Endothelial cell (in vitro differentiated cells): Measurements from ENCODE around the gene RMDN3. TPM values are rescaled to one million over a fixed set of nuclear protein-coding genes. Genes with fewer than 3 reads are reported as not detected.

ENCODE experiments used
- DNase-seq: peaks from one replicate; pipeline ENCODE4 v3.0.0; 2021; ENCODE audit warnings: low spot score
- H3K27ac Mint-ChIP-seq: one replicate; pipeline ENCODE4 v1.8.0; 2021; ENCODE audit warnings: mixed read lengths, inconsistent platforms; ENCODE audit not compliant: unreplicated experiment
- H3K27me3 Mint-ChIP-seq: one replicate; pipeline ENCODE4 v1.8.0; 2021; ENCODE audit warnings: mild to moderate bottlenecking, moderate library complexity, mixed read lengths, inconsistent platforms; ENCODE audit not compliant: unreplicated experiment
- H3K36me3 Mint-ChIP-seq: one replicate; pipeline ENCODE4 v1.8.0; 2021; ENCODE audit warnings: mild to moderate bottlenecking, low read depth, mixed read lengths, inconsistent platforms; ENCODE audit not compliant: unreplicated experiment
- H3K4me1 Mint-ChIP-seq: one replicate; pipeline ENCODE4 v1.8.0; 2021; ENCODE audit warnings: mild to moderate bottlenecking, mixed read lengths, inconsistent platforms; ENCODE audit not compliant: unreplicated experiment
- H3K4me3 Mint-ChIP-seq: one replicate; pipeline ENCODE4 v1.8.0; 2021; ENCODE audit warnings: mild to moderate bottlenecking, mixed read lengths, inconsistent platforms; ENCODE audit not compliant: unreplicated experiment
- H3K9me3 Mint-ChIP-seq: one replicate; pipeline ENCODE4 v1.8.0; 2021; ENCODE audit warnings: mixed read lengths, inconsistent platforms; ENCODE audit not compliant: unreplicated experiment
- total RNA-seq: library from RNA; stranded (reverse); fragmentation: NEBNext Ultra II Directional; extraction: Animal tissue kit (Norgen Biotek cat#: 25700); gene quantifications from one replicate; pipeline ENCODE4 v1.2.1, GENCODE V29; 2021; ENCODE audit not compliant: unreplicated experiment
- TF ChIP-seq, protein P1 (sequence below): fragments of 200-600 bp; sonication (generic); IDR thresholded peaks from one replicate; pipeline ENCODE4 v1.5.0; 2021; ENCODE audit warnings: antibody characterized with exemption; ENCODE audit not compliant: unreplicated experiment

The RMDN3 gene
- total RNA-seq, 1 donor from 2014 or later: 34.4 TPM

DNA sequence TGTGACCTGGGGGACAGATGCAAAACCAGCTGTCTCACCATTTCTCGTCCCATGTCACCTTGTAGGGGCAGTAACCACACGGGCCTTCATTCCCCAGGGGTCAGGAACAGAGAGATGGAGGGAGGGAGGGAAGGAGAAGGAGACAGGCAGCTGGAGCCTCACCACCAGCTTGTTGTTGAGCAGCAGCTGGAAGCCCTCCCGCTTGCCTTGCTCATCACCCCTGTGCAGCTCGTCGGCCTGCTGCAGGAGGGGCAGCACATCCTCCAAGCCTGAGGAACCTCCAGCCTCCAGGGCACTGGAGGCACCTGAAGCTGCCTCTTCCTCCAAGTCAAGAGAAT is 10.3 kb downstream of the RMDN3 start:
- TF ChIP-seq, protein P1, sequence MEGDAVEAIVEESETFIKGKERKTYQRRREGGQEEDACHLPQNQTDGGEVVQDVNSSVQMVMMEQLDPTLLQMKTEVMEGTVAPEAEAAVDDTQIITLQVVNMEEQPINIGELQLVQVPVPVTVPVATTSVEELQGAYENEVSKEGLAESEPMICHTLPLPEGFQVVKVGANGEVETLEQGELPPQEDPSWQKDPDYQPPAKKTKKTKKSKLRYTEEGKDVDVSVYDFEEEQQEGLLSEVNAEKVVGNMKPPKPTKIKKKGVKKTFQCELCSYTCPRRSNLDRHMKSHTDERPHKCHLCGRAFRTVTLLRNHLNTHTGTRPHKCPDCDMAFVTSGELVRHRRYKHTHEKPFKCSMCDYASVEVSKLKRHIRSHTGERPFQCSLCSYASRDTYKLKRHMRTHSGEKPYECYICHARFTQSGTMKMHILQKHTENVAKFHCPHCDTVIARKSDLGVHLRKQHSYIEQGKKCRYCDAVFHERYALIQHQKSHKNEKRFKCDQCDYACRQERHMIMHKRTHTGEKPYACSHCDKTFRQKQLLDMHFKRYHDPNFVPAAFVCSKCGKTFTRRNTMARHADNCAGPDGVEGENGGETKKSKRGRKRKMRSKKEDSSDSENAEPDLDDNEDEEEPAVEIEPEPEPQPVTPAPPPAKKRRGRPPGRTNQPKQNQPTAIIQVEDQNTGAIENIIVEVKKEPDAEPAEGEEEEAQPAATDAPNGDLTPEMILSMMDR: no peak
- H3K36me3 Mint-ChIP-seq: peaks cover 22% of the 10 kb centered on the region
- no peak overlapping the region for H3K4me3 Mint-ChIP-seq
- DNase-seq: no peak
- H3K27me3 Mint-ChIP-seq: peaks cover 3% of the 10 kb centered on the region
- H3K27ac Mint-ChIP-seq: no peak overlapping the region
- H3K4me1 Mint-ChIP-seq: peaks cover 2% of the 10 kb centered on the region
- no peaks in the 10 kb centered on the region for H3K9me3 Mint-ChIP-seq

DNA sequence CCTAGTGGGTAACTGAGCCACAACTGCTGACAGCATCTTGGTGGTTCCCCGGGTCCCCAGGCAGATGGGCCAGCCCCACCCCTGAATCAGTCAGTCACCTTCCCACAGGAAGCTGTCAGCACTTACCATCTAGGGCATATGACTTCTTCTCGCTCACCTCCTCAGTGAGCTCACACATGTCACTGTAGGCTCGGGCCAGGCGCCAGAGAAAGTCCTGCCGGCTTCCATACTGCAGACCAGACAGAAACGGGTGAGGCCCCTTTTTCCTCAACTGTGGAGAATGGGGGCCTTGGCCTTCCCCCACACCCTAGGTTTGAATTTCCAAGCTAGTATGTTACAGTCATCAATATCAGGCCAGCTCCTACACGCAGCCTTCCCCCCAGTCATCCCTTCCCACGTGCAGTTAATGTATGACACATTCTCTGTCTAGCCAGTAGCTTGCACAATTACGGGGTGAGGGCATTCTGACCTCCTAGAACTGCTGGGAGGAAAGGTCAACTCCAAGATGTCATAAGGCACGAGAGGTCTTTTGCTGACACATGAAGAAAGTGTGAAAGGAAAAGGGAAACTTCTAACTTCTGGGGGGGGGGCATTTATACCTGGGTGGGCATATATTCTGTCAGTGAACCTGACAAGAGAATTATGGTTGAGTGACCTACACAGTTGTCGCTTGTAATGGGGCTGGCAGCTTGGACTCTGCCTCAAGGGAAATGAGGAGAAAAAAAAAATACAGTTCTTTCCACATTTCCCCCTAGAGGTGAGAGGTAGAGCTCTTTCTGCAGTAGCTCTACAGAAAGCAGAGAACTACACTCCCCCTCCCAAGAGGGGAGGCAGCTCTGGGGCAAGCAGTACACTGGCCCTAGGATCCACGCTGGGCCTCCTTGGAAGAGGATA is 10.9 kb downstream of the RMDN3 start:
- H3K36me3 Mint-ChIP-seq: peaks cover 23% of the 10 kb centered on the region

DNA sequence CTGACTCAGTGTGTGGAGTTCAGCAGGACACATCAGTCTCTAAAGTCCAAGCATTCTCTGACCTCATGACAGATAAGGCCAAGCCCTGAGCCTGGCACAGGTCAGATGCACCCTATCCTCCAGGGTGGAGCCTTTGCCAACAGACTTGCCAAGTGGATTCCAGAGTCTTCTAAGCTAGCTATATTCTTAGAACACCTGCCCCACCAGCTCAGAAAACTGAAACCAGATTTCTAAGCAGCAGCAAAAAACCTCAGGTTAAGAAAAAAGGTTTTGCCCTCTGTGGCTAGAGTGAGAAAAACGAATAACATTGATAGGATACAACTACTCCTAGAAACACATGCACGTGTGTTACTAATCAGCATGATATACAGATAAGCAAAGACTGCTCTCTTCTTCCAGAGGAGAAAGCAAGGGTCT is 11.6 kb downstream of the RMDN3 start:
- TF ChIP-seq, protein P1: no peak
- no peak overlapping the region for H3K4me3 Mint-ChIP-seq
- peaks cover 29% of the 10 kb centered on the region for H3K36me3 Mint-ChIP-seq
- peaks cover 3% of the 10 kb centered on the region for H3K27me3 Mint-ChIP-seq
- DNase-seq: no peak
- no peaks in the 10 kb centered on the region for H3K9me3 Mint-ChIP-seq
- H3K27ac Mint-ChIP-seq: no peak overlapping the region
- H3K4me1 Mint-ChIP-seq: peaks cover 6% of the 10 kb centered on the region

More for the DNA sequence above, 10.9 kb downstream of the RMDN3 start:
- H3K4me1 Mint-ChIP-seq: peaks cover 5% of the 10 kb centered on the region
- H3K4me3 Mint-ChIP-seq: no peak overlapping the region
- H3K27me3 Mint-ChIP-seq: peaks cover 3% of the 10 kb centered on the region
- H3K9me3 Mint-ChIP-seq: no peaks in the 10 kb centered on the region
- DNase-seq: no peak
- no peak overlapping the region for H3K27ac Mint-ChIP-seq
- TF ChIP-seq, protein P1: no peak

DNA sequence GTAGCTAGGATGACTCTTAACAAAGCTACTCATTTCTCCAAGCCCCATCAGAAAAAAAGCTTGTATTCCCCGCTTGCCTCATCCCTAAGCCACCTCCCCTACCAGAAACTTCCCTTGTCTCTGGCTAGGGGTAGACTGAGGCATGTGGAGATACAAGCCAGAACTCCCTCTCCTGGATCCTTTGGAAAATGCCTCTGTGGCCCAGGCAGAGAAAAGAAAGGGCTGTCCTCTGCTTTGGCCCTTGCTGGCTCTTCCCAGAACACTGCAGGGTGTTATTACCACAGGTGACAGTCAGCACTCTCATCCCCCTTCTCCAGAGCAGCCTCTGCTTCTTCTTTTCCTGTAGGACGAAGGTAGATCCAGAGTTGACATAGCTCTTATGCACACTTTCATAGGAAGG is 15.2 kb downstream of the RMDN3 start:
- Mint-ChIP-seq H3K4me3 (no peak overlapping the region), H3K36me3 (peaks cover 18% of the 10 kb centered on the region), H3K4me1 (peaks cover 11% of the 10 kb centered on the region)

DNA sequence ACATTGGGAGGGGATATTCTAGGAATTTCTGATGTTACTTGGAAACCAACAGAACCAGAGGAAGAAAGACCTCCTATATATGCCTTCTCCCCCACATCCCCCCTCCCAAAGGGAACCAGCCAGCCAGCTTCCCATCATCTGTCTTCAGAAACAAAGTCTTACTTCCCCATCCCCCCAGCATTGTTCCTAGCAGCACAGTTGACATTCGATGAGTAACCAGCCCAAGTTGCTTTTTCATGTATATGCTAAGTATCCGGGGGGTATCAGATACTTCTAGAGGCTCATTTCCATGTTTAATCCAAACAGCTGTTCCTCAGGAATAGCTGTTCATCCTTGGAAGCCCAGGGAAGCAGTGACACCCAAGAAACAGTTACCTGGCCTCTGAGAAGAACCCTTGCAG is 16.0 kb downstream of the RMDN3 start:
- H3K36me3 Mint-ChIP-seq: peaks cover 18% of the 10 kb centered on the region
- H3K27ac Mint-ChIP-seq: no peak overlapping the region
- no peak overlapping the region for H3K4me3 Mint-ChIP-seq
- no peaks in the 10 kb centered on the region for H3K9me3 Mint-ChIP-seq
- DNase-seq: no peak
- TF ChIP-seq, protein P1: no peak
- peaks cover 11% of the 10 kb centered on the region for H3K4me1 Mint-ChIP-seq
- H3K27me3 Mint-ChIP-seq: no peaks in the 10 kb centered on the region

More for the DNA sequence above, 15.2 kb downstream of the RMDN3 start:
- Mint-ChIP-seq H3K27me3 (no peaks in the 10 kb centered on the region), H3K9me3 (no peaks in the 10 kb centered on the region), H3K27ac (no peak overlapping the region)
- no peak for DNase-seq
- TF ChIP-seq, protein P1: no peak
